OCI-LY1 (cell line): Measurements from ENCODE around the gene ZDHHC11B.
"Not testable (repeated sequence)": the region's sequence is repeated elsewhere in the genome, so short reads cannot be mapped to it uniquely, and the experiment has no call there.

Source experiments
- H2AFZ ChIP-seq: fragments of 200-600 bp; sonication (generic), shearing (Covaris generic); 2 replicates; pipeline ENCODE4 v1.6.0; 2014; ENCODE audit warnings: antibody characterized with exemption, mild to moderate bottlenecking, low read length
- H3F3A ChIP-seq: fragments of 200-600 bp; sonication (generic), shearing (Covaris generic); 2 replicates; pipeline ENCODE4 v1.6.0; 2014; ENCODE audit warnings: mild to moderate bottlenecking, antibody characterized with exemption, low read length, moderate library complexity; ENCODE audit not compliant: insufficient read depth
- H3K27ac ChIP-seq: fragments of 200-600 bp; sonication (generic); 2 replicates; pipeline ENCODE4 v1.5.1; 2014; ENCODE audit warnings: low read length, mixed run types, mild to moderate bottlenecking, low read depth; ENCODE audit not compliant: poor library complexity, severe bottlenecking
- H3K27me3 ChIP-seq: fragments of 200-600 bp; sonication (generic); 2 replicates; pipeline ENCODE4 v1.6.0; 2014; ENCODE audit warnings: antibody characterized with exemption, mild to moderate bottlenecking, low read length, moderate library complexity; ENCODE audit not compliant: insufficient read depth
- H3K36me3 ChIP-seq: fragments of 200-600 bp; sonication (generic); 2 replicates; pipeline ENCODE4 v1.6.1; 2014; ENCODE audit warnings: mild to moderate bottlenecking, antibody characterized with exemption, low read length, moderate library complexity, mixed read lengths; ENCODE audit not compliant: insufficient read depth
- H3K4me1 ChIP-seq: fragments of 200-600 bp; sonication (generic); 2 replicates; pipeline ENCODE4 v1.5.1; 2014; ENCODE audit warnings: mild to moderate bottlenecking, low read length, moderate library complexity; ENCODE audit not compliant: insufficient read depth, severe bottlenecking
- H3K4me2 ChIP-seq: fragments of 200-600 bp; sonication (generic), shearing (Covaris generic); 2 replicates; pipeline ENCODE4 v1.6.1; 2014; ENCODE audit warnings: low read length
- H3K4me3 ChIP-seq: fragments of 200-600 bp; sonication (generic); 2 replicates; pipeline ENCODE4 v1.5.1; 2014; ENCODE audit warnings: low read length, low read depth, mild to moderate bottlenecking, mixed read lengths; ENCODE audit not compliant: poor library complexity, severe bottlenecking
- H3K79me2 ChIP-seq: fragments of 200-600 bp; shearing (Covaris generic); 2 replicates; pipeline ENCODE4 v1.6.1; 2016; ENCODE audit warnings: mixed run types, low read length, mixed read lengths; ENCODE audit not compliant: insufficient read depth
- H3K9ac ChIP-seq: fragments of 200-600 bp; sonication (generic), shearing (Covaris generic); 2 replicates; pipeline ENCODE4 v1.6.1; 2014; ENCODE audit warnings: mild to moderate bottlenecking, low read length, mixed read lengths
- H3K9me2 ChIP-seq: fragments of 200-600 bp; sonication (generic), shearing (Covaris generic); 2 replicates; pipeline ENCODE4 v1.6.1; 2014; ENCODE audit warnings: low read depth, mild to moderate bottlenecking, low read length, mixed read lengths
- H3K9me3 ChIP-seq: fragments of 200-600 bp; shearing (Covaris generic); 2 replicates; pipeline ENCODE4 v1.6.1; 2014; ENCODE audit warnings: low read length, mixed read lengths
- H4K20me1 ChIP-seq: fragments of 200-600 bp; sonication (generic), shearing (Covaris generic); 2 replicates; pipeline ENCODE4 v1.6.0; 2016; ENCODE audit warnings: mild to moderate bottlenecking, low read length; ENCODE audit not compliant: insufficient read depth
- EZH2 ChIP-seq: fragments of 200-600 bp; sonication (generic), shearing (Covaris generic); IDR thresholded peaks from 2 replicates; pipeline ENCODE4 v1.8.0; 2017; ENCODE audit warnings: borderline replicate concordance, mixed run types, mild to moderate bottlenecking, antibody characterized with exemption, low read length, moderate library complexity, mixed read lengths
- TF ChIP-seq, protein P1 (sequence below): fragments of 200-600 bp; sonication (generic), shearing (Covaris generic); IDR thresholded peaks from 2 replicates; pipeline ENCODE4 v1.5.1; 2017; ENCODE audit warnings: mild to moderate bottlenecking, antibody characterized with exemption, low read length, moderate library complexity, mixed read lengths

The ZDHHC11B gene

DNA sequence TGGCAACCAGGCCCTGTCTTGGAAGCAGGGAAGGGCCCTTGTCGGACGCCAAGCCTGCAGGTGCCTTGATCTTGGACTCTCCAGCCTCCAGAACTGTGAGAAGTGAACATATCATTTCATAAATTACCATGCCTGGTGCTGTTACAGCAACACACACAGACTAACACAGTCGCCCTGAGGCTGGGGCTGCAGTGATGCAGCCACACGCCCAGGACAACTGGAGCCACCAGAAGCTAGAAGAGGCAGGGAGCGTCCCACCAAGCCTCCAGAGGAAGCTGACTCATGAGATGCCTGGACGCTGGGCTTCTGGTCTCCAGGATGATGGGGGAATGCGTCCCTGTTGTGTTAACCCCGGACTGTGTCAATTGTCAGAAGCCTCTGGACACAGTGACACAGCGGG, 5.6 kb downstream of the ZDHHC11B start:
- not testable (repeated sequence) for H3K27ac ChIP-seq, H3K36me3 ChIP-seq, H3K79me2 ChIP-seq, H3K9me2 ChIP-seq, H3K9ac ChIP-seq, H2AFZ ChIP-seq, H4K20me1 ChIP-seq, H3K27me3 ChIP-seq, H3K9me3 ChIP-seq, H3K4me2 ChIP-seq, H3K4me3 ChIP-seq, H3F3A ChIP-seq, H3K4me1 ChIP-seq

DNA sequence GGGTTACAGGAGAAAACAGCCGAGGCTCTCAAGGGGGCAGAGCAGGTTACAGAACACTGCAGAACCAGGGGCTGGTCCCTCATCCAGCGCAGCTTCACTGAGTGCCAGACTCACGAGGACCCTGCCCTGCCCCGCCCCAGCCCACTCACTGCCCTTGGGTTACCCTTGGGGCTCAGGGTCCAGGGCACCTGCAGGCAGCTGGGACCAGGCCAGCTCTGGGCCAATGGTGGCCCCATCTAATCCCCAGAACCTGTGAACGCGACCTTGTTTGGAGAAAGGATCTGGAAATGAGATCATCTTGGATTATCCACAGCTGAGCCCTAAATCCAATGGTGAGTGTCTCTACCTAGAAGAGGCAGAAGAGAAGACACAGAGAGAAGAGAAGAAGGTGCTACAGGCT, 6.1 kb downstream of the ZDHHC11B start:
- not testable (repeated sequence) for H3K9ac ChIP-seq, H3K79me2 ChIP-seq, H3K4me1 ChIP-seq, H3K4me2 ChIP-seq, H3K4me3 ChIP-seq, H3K36me3 ChIP-seq, H3K9me3 ChIP-seq, H3F3A ChIP-seq, H3K27me3 ChIP-seq, H2AFZ ChIP-seq, H3K27ac ChIP-seq, H4K20me1 ChIP-seq, H3K9me2 ChIP-seq

DNA sequence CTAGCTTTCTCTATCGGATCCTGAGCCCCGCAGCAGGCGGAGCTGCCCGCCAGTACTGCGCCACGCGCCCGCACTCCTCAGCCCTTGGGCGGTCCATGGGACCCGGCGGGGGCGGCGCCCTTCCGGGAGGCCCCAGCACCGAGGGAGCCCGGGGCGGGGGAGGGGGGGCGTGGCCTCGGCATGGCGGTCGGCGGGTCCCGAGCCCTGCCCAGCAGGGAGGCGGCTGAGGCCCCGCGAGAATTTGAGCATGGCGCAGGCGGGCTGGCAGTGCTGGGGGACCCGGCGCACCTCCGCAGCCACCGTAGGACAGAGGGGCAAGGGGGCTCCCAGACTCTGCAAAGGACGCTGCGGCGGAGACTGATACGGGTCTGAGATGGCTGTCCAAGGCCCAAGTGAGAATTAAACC, 6.8 kb downstream of the ZDHHC11B start:
- no peak overlapping the region for H3K4me3 ChIP-seq

DNA sequence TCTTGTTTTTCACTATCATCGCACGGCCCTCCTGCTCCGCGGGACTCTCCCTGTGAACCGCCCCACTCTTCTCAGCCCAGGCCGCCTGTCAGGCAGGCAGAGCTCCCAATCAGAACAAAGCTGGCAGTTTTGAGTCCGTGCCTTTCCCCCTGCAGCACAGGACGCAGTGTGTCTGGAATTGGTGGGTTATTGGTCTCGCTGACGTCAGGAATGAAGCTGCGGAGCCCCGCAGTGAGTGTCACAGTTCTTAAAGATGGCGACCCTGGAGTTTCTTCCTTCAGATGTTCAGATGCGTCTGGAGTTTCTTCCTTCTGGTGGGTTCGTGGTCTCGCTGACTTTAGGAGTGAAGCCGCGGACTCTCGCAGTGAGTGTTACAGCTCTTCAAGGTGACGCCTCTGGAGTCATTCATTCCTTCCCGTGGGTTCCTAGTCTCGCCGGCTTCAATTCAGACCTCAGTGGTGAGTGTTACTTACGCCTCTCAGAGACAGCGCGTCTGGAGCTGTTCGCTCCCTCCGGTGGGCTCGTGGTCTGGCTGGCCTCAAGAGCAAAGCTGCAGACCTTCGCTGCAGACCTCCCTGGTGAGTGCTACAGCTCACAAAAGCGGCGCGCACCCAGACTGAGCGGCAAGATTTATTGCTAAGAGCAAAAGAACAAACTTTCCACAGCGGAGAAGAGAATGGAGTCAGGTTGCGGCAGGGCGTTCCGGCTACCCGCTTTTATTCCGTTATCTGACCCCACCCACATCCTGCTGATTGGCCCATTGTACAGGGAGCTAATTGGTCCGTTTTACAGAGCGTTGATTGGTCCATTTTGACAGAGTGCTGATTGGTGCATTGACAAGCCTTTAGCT, 7.4 kb downstream of the ZDHHC11B start:
- no peaks in the 10 kb centered on the region for H3K36me3 ChIP-seq
- H3K27ac ChIP-seq, result no peak overlapping the region
- no peaks in the 10 kb centered on the region for H3F3A ChIP-seq
- no peak overlapping the region for H3K4me2 ChIP-seq
- H3K79me2 ChIP-seq, result no peaks in the 10 kb centered on the region
- no peaks in the 10 kb centered on the region for H3K9me3 ChIP-seq
- no peaks in the 10 kb centered on the region for H4K20me1 ChIP-seq
- no peaks in the 10 kb centered on the region for H3K27me3 ChIP-seq
- no peaks in the 10 kb centered on the region for H3K4me1 ChIP-seq
- H3K4me3 ChIP-seq, result no peak overlapping the region
- H3K9me2 ChIP-seq, result no peaks in the 10 kb centered on the region
- TF ChIP-seq EZH2, result no peak
- TF ChIP-seq, protein P1, sequence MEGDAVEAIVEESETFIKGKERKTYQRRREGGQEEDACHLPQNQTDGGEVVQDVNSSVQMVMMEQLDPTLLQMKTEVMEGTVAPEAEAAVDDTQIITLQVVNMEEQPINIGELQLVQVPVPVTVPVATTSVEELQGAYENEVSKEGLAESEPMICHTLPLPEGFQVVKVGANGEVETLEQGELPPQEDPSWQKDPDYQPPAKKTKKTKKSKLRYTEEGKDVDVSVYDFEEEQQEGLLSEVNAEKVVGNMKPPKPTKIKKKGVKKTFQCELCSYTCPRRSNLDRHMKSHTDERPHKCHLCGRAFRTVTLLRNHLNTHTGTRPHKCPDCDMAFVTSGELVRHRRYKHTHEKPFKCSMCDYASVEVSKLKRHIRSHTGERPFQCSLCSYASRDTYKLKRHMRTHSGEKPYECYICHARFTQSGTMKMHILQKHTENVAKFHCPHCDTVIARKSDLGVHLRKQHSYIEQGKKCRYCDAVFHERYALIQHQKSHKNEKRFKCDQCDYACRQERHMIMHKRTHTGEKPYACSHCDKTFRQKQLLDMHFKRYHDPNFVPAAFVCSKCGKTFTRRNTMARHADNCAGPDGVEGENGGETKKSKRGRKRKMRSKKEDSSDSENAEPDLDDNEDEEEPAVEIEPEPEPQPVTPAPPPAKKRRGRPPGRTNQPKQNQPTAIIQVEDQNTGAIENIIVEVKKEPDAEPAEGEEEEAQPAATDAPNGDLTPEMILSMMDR, result no peak
- no peak overlapping the region for H2AFZ ChIP-seq
- H3K9ac ChIP-seq, result no peak overlapping the region

More for the DNA sequence above, 6.8 kb downstream of the ZDHHC11B start:
- H3K9me2 ChIP-seq, result no peaks in the 10 kb centered on the region
- H3K4me2 ChIP-seq, result no peak overlapping the region
- H2AFZ ChIP-seq, result no peak overlapping the region
- no peak overlapping the region for H3K27ac ChIP-seq
- H3K9ac ChIP-seq, result no peak overlapping the region
- H3K4me1 ChIP-seq, result no peaks in the 10 kb centered on the region
- no peaks in the 10 kb centered on the region for H3K9me3 ChIP-seq
- H3K27me3 ChIP-seq, result no peaks in the 10 kb centered on the region
- H3K36me3 ChIP-seq, result no peaks in the 10 kb centered on the region
- no peaks in the 10 kb centered on the region for H3K79me2 ChIP-seq
- H4K20me1 ChIP-seq, result no peaks in the 10 kb centered on the region
- no peaks in the 10 kb centered on the region for H3F3A ChIP-seq
- no peak for TF ChIP-seq EZH2
- TF ChIP-seq, protein P1, result no peak
